CD4-positive, alpha-beta memory T cell (primary cell): ENCODE measurements around the gene NRXN2. TPM values are rescaled to one million over a fixed set of nuclear protein-coding genes. Genes with fewer than 3 reads are reported as not detected.

Experiments used
- CTCF ChIA-PET: fragments of 350-600 bp; sonication (Branson Sonifier 250); formaldehyde crosslinking; loops from one replicate; lab custom pipeline; 2021; ENCODE audit warnings: inconsistent platforms; ENCODE audit not compliant: partially characterized antibody; lab: Charles Lee
- POLR2A ChIA-PET: fragments of 350-600 bp; sonication (Branson Sonifier 250); formaldehyde crosslinking; loops from one replicate; lab custom pipeline; 2021; ENCODE audit not compliant: partially characterized antibody; lab: Charles Lee
- DNase-seq, 5 donors: peaks; one replicate each; pipeline versions ENCODE4 v3.0.0 to v3.0.0-alpha.2; 2020 to 2022; ENCODE audit warnings: mixed read lengths in 1 of 5
- H3K27ac ChIP-seq: one replicate; pipeline ENCODE4 v1.7.0; 2013; ENCODE audit warnings: low read depth, low read length
- H3K27me3 ChIP-seq: 2 replicates; pipeline ENCODE4 v1.7.0; 2013; ENCODE audit warnings: mild to moderate bottlenecking, low read length, moderate library complexity; ENCODE audit not compliant: insufficient read depth
- H3K36me3 ChIP-seq: 2 replicates; pipeline ENCODE4 v1.7.0; 2013; ENCODE audit warnings: mild to moderate bottlenecking, low read length, moderate library complexity; ENCODE audit not compliant: insufficient read depth
- H3K4me1 ChIP-seq: 2 replicates; pipeline ENCODE4 v1.7.0; 2013; ENCODE audit warnings: mild to moderate bottlenecking, low read length, moderate library complexity; ENCODE audit not compliant: insufficient read depth
- H3K4me3 ChIP-seq, 2 donors: one replicate each; pipeline ENCODE4 v1.7.0; 2013; ENCODE audit warnings: low read length in 2 of 2, mild to moderate bottlenecking in 1 of 2
- H3K9me3 ChIP-seq, 2 donors: one replicate each; pipeline ENCODE4 v1.7.0; 2013; ENCODE audit warnings: low read length in 2 of 2, control low read depth in 1 of 2; ENCODE audit not compliant: control insufficient read depth in 1 of 2
- H3K27ac Mint-ChIP-seq, 7 donors: one replicate each; pipeline ENCODE4 v1.8.0; 2020 to 2021; ENCODE audit warnings: mixed read lengths in 7 of 7, mild to moderate bottlenecking in 6 of 7, inconsistent platforms in 3 of 7, moderate library complexity in 3 of 7
- H3K27me3 Mint-ChIP-seq, 2 donors: one replicate each; pipeline ENCODE4 v1.8.0; 2020 to 2021; ENCODE audit warnings: mixed read lengths in 2 of 2
- H3K36me3 Mint-ChIP-seq, 2 donors: one replicate each; pipeline ENCODE4 v1.8.0; 2020 to 2021; ENCODE audit warnings: mixed read lengths in 2 of 2, inconsistent platforms in 1 of 2, mild to moderate bottlenecking in 1 of 2
- H3K4me1 Mint-ChIP-seq, 4 donors: one replicate each; pipeline ENCODE4 v1.8.0; 2020 to 2021; ENCODE audit warnings: mixed read lengths in 4 of 4, mild to moderate bottlenecking in 1 of 4
- H3K4me3 Mint-ChIP-seq, 8 donors: one replicate each; pipeline ENCODE4 v1.8.0; 2020 to 2021; ENCODE audit warnings: mixed read lengths in 8 of 8, mild to moderate bottlenecking in 7 of 8, moderate library complexity in 6 of 8, inconsistent platforms in 3 of 8
- H3K9me3 Mint-ChIP-seq, 8 donors: one replicate each; pipeline ENCODE4 v1.8.0; 2020 to 2021; ENCODE audit warnings: mixed read lengths in 8 of 8, mild to moderate bottlenecking in 5 of 8, inconsistent platforms in 3 of 8, moderate library complexity in 1 of 8
- intact Hi-C: fragments of 100-400 bp; cut with micrococcal nuclease; formaldehyde crosslinking; loops from one replicate; pipeline ENCODE4 v1.15.1; 2023
- polyA plus RNA-seq, 2 donors: library from polyadenylated mRNA; unstranded; fragments of 300-500 nt; fragmentation: Illumina TruSeq; gene quantifications; one replicate each; pipeline ENCODE4 v1.2.3, GENCODE V29; 2021
- total RNA-seq, 2 experiments: library from RNA; stranded (reverse); gene quantifications; one replicate each; pipeline ENCODE4 v1.2.3, GENCODE V29; 2021

Gene NRXN2
- total and polyA plus RNA-seq, 4 experiments from 2014 or later = 0.30 TPM; not detected in 3

DNA sequence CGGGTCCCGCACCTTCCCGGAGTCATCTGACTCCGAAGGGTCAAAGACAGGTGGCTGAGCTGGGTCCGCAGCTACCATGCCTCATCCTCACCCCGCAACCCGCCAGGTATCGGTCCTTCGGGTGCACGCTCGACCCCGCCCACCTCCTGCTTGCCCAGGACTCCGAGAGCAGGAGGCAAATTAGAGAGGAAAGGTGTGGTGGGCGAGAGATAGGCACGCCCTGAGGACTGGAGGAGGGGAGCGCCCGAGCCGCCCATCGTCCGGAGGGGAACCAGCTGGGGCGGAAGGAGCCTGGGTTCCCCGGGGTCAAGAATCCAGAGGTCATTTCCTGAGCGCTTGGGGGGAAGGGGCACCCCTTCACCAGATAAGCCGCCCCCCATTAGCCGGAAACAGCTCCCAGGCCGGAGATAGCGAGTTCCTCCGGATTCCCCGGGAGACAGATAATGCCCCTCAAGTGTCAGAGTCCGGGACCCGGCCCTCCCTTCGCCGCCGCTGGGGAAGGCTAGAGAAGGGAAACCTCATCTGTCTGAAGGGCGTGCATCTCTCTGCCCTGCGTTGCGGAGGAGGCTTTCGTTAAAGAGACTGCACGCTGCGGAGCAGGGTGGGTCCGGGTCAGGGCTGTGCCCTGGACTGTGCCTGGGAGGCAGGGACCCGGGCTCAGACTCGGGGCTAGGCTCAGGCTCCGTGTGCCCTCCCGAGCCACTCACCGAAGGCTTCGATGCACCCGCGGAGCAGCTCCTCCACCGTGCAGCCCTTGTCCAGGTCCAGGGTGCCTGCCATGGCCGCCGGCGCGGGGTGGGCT, 19.3 kb upstream of the NRXN2 start:
- ChIA-PET POLR2A (interaction anchor here (0.6 to 26.2 kb wide), 16 partner anchors 11 to 375 kb away, joined by 3 to 1500 read pairs (median 12); partner anchors contain the start of genes CDC42BPG, MAP4K2, MEN1 and PYGM), CTCF (interaction anchor here (0.7 to 10.2 kb wide), 11 partner anchors 9 to 76 kb away, joined by 3 to 135 read pairs (median 10); partner anchors contain the start of gene PYGM)
- peak overlapping the region; percentile 81 for H3K27ac ChIP-seq
- H3K9me3 ChIP-seq = no peaks in the 10 kb centered on the region
- no peaks in the 10 kb centered on the region for H3K27me3 ChIP-seq
- intact Hi-C loops = loop anchor here (2.0 to 10.0 kb wide), 2 partner anchors 103 to 373 kb away; partner anchors contain the start of genes CDC42BPG, TM7SF2 and ZNHIT2
- Mint-ChIP-seq H3K9me3 (peaks cover 0 to 1% (median 0%) of the 10 kb centered on the region in 8 donors), H3K27me3 (no peaks in the 10 kb centered on the region), H3K4me1 (peaks cover 20 to 56% (median 31%) of the 10 kb centered on the region in 4 donors), H3K4me3 (peak overlapping the region; percentile 79 to 87 (median 83)), H3K36me3 (peaks cover 21 to 44% of the 10 kb centered on the region in 2 donors), H3K27ac (peak overlapping the region; percentile 29 to 86 (median 65))
- DNase-seq = peak in 1 of 5 donors; percentile 60
- H3K4me1 ChIP-seq = peaks cover 38% of the 10 kb centered on the region
- peak overlapping the region; percentile 95 to 98 for H3K4me3 ChIP-seq
- H3K36me3 ChIP-seq = peaks cover 28% of the 10 kb centered on the region

DNA sequence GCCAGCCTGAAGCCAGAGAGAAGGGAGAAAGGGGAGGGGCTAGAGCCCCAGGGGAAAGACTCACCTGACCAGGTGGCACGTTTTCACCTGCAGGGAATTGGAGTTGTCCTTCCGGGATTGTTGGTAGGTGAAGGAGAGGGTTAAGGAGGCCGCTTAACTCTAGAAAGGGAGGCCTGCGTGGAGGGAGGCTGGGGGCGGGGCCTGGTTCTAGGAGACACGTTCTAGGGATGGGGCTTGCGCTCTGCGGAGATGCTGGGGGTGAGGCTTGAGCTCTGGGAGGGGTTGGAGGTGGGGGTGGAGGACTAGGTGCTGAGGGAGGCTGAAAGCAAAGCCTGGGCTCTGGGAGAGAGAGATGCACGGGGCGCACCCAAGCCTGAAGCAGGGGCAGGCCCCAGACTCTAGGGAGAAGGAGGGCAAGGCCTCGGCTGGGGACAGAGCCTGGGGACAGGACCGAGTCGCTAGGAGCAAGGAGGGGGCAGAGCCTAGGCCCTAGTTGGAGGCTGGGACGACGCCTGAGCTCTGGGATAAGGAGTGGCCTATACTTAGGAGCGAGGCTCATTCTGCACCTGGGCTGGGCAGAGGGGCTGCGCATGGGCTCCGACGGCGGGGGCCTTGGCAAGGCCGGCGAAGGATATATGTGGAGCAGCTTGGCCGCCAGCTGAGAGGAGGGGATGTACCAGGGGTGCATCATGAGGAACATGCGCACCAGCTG, 18.5 kb upstream of the NRXN2 start:
- peaks cover 26 to 51% of the 10 kb centered on the region in 2 donors for H3K36me3 Mint-ChIP-seq
- POLR2A ChIA-PET = interaction anchor here (0.6 to 26.2 kb wide), 12 partner anchors 15 to 107 kb away, joined by 3 to 1500 read pairs (median 22); partner anchors contain the start of genes CDC42BPG, MAP4K2, MEN1 and PYGM
- H3K4me3 Mint-ChIP-seq = peak overlapping the region; percentile 79 to 87 (median 83)
- H3K4me1 ChIP-seq = peaks cover 41% of the 10 kb centered on the region
- no peak for DNase-seq
- H3K27me3 Mint-ChIP-seq = no peaks in the 10 kb centered on the region
- peak overlapping the region in 1 of 2 donors; percentile 95 for H3K4me3 ChIP-seq
- intact Hi-C loops = loop anchor here (2.0 to 10.0 kb wide), 2 partner anchors 103 to 373 kb away; partner anchors contain the start of genes CDC42BPG, TM7SF2 and ZNHIT2
- no peaks in the 10 kb centered on the region for H3K9me3 ChIP-seq
- peak overlapping the region; percentile 81 for H3K27ac ChIP-seq
- peaks cover 36% of the 10 kb centered on the region for H3K36me3 ChIP-seq
- H3K9me3 Mint-ChIP-seq = peaks cover 0 to 1% (median 0%) of the 10 kb centered on the region in 8 donors
- H3K27ac Mint-ChIP-seq = peak overlapping the region; percentile 52 to 85 (median 65)
- peaks cover 20 to 51% (median 33%) of the 10 kb centered on the region in 4 donors for H3K4me1 Mint-ChIP-seq
- no peaks in the 10 kb centered on the region for H3K27me3 ChIP-seq
- CTCF ChIA-PET = interaction anchor here (0.7 to 10.2 kb wide), 9 partner anchors 8 to 378 kb away, joined by 3 to 135 read pairs (median 11); partner anchors contain the start of gene PYGM

GRCh38 chr11:64739871-64740270, 16.9 kb upstream of the NRXN2 start:
- ChIA-PET POLR2A (interaction anchor here (0.9 to 26.2 kb wide), 5 partner anchors 9 to 63 kb away, joined by 3 to 1500 read pairs (median 4); partner anchors contain the start of genes PYGM and SF1), CTCF (interaction anchor here (0.8 to 10.2 kb wide), 3 partner anchors 23 to 33 kb away, joined by 3 to 135 read pairs (median 4); partner anchors contain the start of gene PYGM)
- H3K9me3 Mint-ChIP-seq = no peaks in the 10 kb centered on the region
- no peaks in the 10 kb centered on the region for H3K9me3 ChIP-seq
- H3K36me3 Mint-ChIP-seq = peaks cover 36 to 58% of the 10 kb centered on the region in 2 donors
- H3K4me1 ChIP-seq = peaks cover 38% of the 10 kb centered on the region
- peaks cover 19 to 56% (median 33%) of the 10 kb centered on the region in 4 donors for H3K4me1 Mint-ChIP-seq
- H3K36me3 ChIP-seq = peaks cover 52% of the 10 kb centered on the region
- no peaks in the 10 kb centered on the region for H3K27me3 ChIP-seq
- no peaks in the 10 kb centered on the region for H3K27me3 Mint-ChIP-seq
- DNase-seq = no peak
- no peak overlapping the region for H3K4me3 ChIP-seq
- H3K27ac Mint-ChIP-seq = peak overlapping the region in 5 of 7 donors; percentile 20 to 90 (median 74)
- H3K27ac ChIP-seq = no peak overlapping the region
- H3K4me3 Mint-ChIP-seq = peak overlapping the region in 3 of 8 donors; percentile 29 to 83 (median 59)
- intact Hi-C loops = loop anchor here (10.0 kb wide), 1 partner anchor 375 kb away; the partner anchor contains the start of genes TM7SF2 and ZNHIT2

DNA sequence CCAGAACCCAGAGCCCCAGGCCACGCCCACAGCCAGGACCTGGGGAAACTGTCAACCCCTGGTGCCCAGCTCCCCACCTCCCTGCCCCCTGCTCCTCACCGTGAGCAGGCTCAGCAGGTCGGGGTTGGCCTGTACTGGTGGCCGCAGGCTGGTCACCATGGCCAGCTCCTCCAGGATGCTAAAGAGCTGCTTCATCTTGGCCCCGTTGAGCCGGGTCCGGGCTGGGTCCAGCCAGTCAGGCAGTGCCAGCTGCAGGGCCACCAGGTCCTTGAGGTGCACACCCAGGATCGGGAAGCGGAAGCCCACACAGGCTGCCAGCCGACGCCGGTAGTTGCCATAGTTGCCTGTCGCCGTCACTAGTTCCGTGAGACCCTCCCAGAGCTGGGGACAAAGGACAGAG, 13.7 kb upstream of the NRXN2 start:
- peaks cover 30% of the 10 kb centered on the region for H3K4me1 ChIP-seq
- CTCF ChIA-PET = interaction anchor here (0.8 to 1.5 kb wide), 2 partner anchors 36 to 48 kb away, joined by 3 to 7 read pairs; no protein-coding TSS in a partner anchor
- H3K36me3 Mint-ChIP-seq = peaks cover 48 to 72% of the 10 kb centered on the region in 2 donors
- peaks cover 71% of the 10 kb centered on the region for H3K36me3 ChIP-seq
- H3K4me1 Mint-ChIP-seq = peaks cover 28 to 66% (median 32%) of the 10 kb centered on the region in 4 donors
- H3K9me3 ChIP-seq = no peaks in the 10 kb centered on the region
- no peak for DNase-seq
- H3K4me3 ChIP-seq = no peak overlapping the region
- no peak overlapping the region for H3K4me3 Mint-ChIP-seq
- POLR2A ChIA-PET = interaction anchor here (2.7 to 26.2 kb wide), 2 partner anchors 8 to 31 kb away, joined by 14 to 1500 read pairs; partner anchors contain the start of genes PYGM, RASGRP2 and SF1
- peak overlapping the region in 2 of 7 donors; percentile 29 to 69 for H3K27ac Mint-ChIP-seq
- intact Hi-C loops = no loop called here
- no peak overlapping the region for H3K27ac ChIP-seq
- no peaks in the 10 kb centered on the region for H3K9me3 Mint-ChIP-seq
- no peaks in the 10 kb centered on the region for H3K27me3 ChIP-seq
- no peaks in the 10 kb centered on the region for H3K27me3 Mint-ChIP-seq

- peaks cover 44 to 71% of the 10 kb centered on the region in 2 donors for H3K36me3 Mint-ChIP-seq
Measured at GRCh38 chr11:64735725-64736259, 12.8 kb upstream of the NRXN2 start.

More at GRCh38 chr11:64735725-64736259, 12.8 kb upstream of the NRXN2 start:
- ChIA-PET POLR2A (interaction anchor here (0.7 to 26.2 kb wide), 3 partner anchors 8 to 68 kb away, joined by 3 to 1500 read pairs (median 14); partner anchors contain the start of genes MAP4K2, PYGM, RASGRP2 and SF1), CTCF (interaction anchor here (0.6 to 1.5 kb wide), 4 partner anchors 9 to 47 kb away, joined by 3 to 7 read pairs (median 3); no protein-coding TSS in a partner anchor)
- H3K27me3 ChIP-seq = no peaks in the 10 kb centered on the region
- H3K9me3 ChIP-seq = no peaks in the 10 kb centered on the region
- intact Hi-C loops = no loop called here
- peaks cover 22 to 58% (median 28%) of the 10 kb centered on the region in 4 donors for H3K4me1 Mint-ChIP-seq
- DNase-seq = no peak
- H3K9me3 Mint-ChIP-seq = no peaks in the 10 kb centered on the region
- H3K36me3 ChIP-seq = peaks cover 70% of the 10 kb centered on the region
- H3K27ac ChIP-seq = no peak overlapping the region
- H3K27me3 Mint-ChIP-seq = no peaks in the 10 kb centered on the region
- no peak overlapping the region for H3K4me3 Mint-ChIP-seq
- H3K4me3 ChIP-seq = no peak overlapping the region
- peaks cover 22% of the 10 kb centered on the region for H3K4me1 ChIP-seq
- peak overlapping the region in 4 of 7 donors; percentile 70 to 80 (median 77) for H3K27ac Mint-ChIP-seq
